Skeletal muscle tissue (tissue), 4 donors: ENCODE measurements around the gene STARD13. TPM values are rescaled to one million over a fixed set of nuclear protein-coding genes. Genes with fewer than 3 reads are reported as not detected.
"Not testable (repeated sequence)": the region's sequence is repeated elsewhere in the genome, so short reads cannot be mapped to it uniquely, and the experiment has no call there.

Experiments used
- H3K27ac ChIP-seq: one replicate; pipeline ENCODE4 v1.7.0; 2013; ENCODE audit warnings: mild to moderate bottlenecking, low read depth, low read length, inconsistent platforms
- H3K27me3 ChIP-seq, 3 donors: one replicate each; pipeline ENCODE4 v1.7.0; 2013; ENCODE audit warnings: low read length in 3 of 3; ENCODE audit not compliant: control insufficient read depth in 3 of 3, insufficient read depth in 3 of 3
- H3K36me3 ChIP-seq, 3 donors: one replicate each; pipeline ENCODE4 v1.7.0; 2013; ENCODE audit warnings: low read length in 3 of 3; ENCODE audit not compliant: control insufficient read depth in 3 of 3, insufficient read depth in 3 of 3
- H3K4me1 ChIP-seq, 3 donors: one replicate each; pipeline ENCODE4 v1.7.0; 2013; ENCODE audit warnings: low read length in 3 of 3, mild to moderate bottlenecking in 3 of 3; ENCODE audit not compliant: control insufficient read depth in 3 of 3, insufficient read depth in 3 of 3
- H3K4me3 ChIP-seq, 3 donors: one replicate each; pipeline ENCODE4 v1.7.0; 2013; ENCODE audit warnings: low read length in 3 of 3
- H3K9ac ChIP-seq, 3 donors: one replicate each; pipeline ENCODE4 v1.7.0; 2013; ENCODE audit warnings: low read length in 3 of 3, mild to moderate bottlenecking in 3 of 3, moderate library complexity in 2 of 3, low read depth in 1 of 3
- H3K9me3 ChIP-seq, 3 donors: one replicate each; pipeline ENCODE4 v1.7.0; 2013; ENCODE audit warnings: low read length in 3 of 3; ENCODE audit not compliant: control insufficient read depth in 3 of 3
- total RNA-seq: library from RNA; depleted of rRNA; stranded (reverse); fragments of >200 nt; gene quantifications from one replicate; pipeline ENCODE4 v1.2.3, GENCODE V29; 2014
- donor health status: Osteomylitis.

STARD13 gene
- total RNA-seq, 1 donor from 2014 or later = 30.3 TPM

DNA sequence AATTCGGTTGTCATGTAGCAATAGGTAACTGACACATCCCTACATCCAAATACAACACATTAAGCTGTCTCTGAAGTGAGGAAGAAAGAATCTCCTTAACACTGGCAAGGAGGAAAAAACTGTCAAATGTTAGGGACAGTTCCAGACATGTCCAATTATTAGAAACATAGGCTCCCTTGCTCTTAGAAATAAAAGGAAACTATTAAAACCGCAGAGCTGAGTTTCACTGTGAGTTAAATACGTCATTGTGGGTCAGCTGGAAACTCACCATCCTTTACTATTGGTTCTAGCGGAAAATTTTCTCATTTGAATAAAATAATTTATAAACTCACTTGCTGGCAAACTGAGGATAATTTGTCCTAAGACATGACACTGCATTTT lies 40.7 kb downstream of the STARD13 start:
- H3K36me3 ChIP-seq = no peaks in the 10 kb centered on the region
- no peaks in the 10 kb centered on the region for H3K27me3 ChIP-seq
- no peak overlapping the region for H3K9ac ChIP-seq
- H3K27ac ChIP-seq = no peak overlapping the region
- H3K4me1 ChIP-seq = no peaks in the 10 kb centered on the region
- H3K4me3 ChIP-seq = no peak overlapping the region
- H3K9me3 ChIP-seq = no peaks in the 10 kb centered on the region

GRCh38 chr13:33244210-33244906 lies 41.2 kb downstream of the STARD13 start:
- H3K9ac ChIP-seq = no peak overlapping the region
- H3K27me3 ChIP-seq = no peaks in the 10 kb centered on the region
- H3K36me3 ChIP-seq = no peaks in the 10 kb centered on the region
- H3K4me1 ChIP-seq = no peaks in the 10 kb centered on the region
- H3K27ac ChIP-seq = no peak overlapping the region
- H3K4me3 ChIP-seq = no peak overlapping the region
- H3K9me3 ChIP-seq = no peaks in the 10 kb centered on the region

- H3K4me1 ChIP-seq = no peaks in the 10 kb centered on the region
- H3K36me3 ChIP-seq = no peaks in the 10 kb centered on the region
- no peak overlapping the region for H3K27ac ChIP-seq
- H3K9ac ChIP-seq = no peak overlapping the region
- H3K27me3 ChIP-seq = no peaks in the 10 kb centered on the region
- H3K4me3 ChIP-seq = no peak overlapping the region
- no peaks in the 10 kb centered on the region for H3K9me3 ChIP-seq
Measured at GRCh38 chr13:33242984-33243617, 42.5 kb downstream of the STARD13 start.

DNA sequence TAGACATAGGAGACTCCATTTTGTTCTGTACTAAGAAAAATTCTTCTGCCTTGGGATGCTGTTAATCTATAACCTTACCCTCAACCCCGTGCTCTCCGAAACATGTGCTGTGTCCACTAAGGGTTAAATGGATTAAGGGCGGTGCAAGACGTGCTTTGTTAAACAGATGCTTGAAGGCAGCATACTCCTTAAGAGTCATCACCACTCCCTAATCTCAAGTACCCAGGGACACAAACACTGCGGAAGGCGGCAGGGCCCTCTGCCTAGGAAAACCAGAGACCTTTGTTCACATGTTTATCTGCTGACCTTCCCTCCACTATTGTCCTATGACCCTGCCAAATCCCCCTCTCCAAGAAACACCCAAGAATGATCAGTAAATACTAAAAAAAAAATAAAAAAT lies 43.2 kb downstream of the STARD13 start:
- H3K9me3 ChIP-seq, H3K36me3 ChIP-seq, H3K27ac ChIP-seq, H3K9ac ChIP-seq, H3K4me1 ChIP-seq, H3K4me3 ChIP-seq, H3K27me3 ChIP-seq: not testable (repeated sequence)

GRCh38 chr13:33236021-33236420 lies 49.5 kb downstream of the STARD13 start:
- no peak overlapping the region for H3K4me3 ChIP-seq
- no peak overlapping the region for H3K9ac ChIP-seq
- no peaks in the 10 kb centered on the region for H3K27me3 ChIP-seq
- no peak overlapping the region for H3K27ac ChIP-seq
- peaks cover 10 to 16% (median 14%) of the 10 kb centered on the region in 3 donors for H3K4me1 ChIP-seq
- H3K9me3 ChIP-seq = no peaks in the 10 kb centered on the region
- peaks cover 0 to 2% (median 0%) of the 10 kb centered on the region in 3 donors for H3K36me3 ChIP-seq

DNA sequence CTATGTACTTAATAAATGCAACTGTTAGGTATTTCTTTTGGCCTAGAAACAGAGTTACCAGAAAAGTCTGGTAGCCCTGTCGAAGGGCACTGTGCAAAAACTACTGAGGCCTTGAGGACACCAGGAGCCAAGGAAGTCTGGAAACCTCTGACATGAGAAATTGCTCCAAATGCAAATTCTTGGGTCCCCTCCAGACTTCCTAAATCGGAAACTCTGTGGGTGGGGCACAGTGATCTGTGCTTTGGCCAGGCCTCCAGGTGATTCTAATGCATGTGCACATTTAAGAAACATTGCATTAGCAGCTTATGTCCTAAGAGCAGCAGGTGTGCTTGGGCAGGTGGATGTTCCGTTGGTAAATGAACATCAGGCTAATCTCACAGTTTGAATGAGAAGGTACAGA lies 50.0 kb downstream of the STARD13 start:
- Histone ChIP-seq H3K36me3 (peaks cover 0 to 2% (median 0%) of the 10 kb centered on the region in 3 donors), H3K27ac (no peak overlapping the region), H3K4me1 (peaks cover 12 to 19% (median 17%) of the 10 kb centered on the region in 3 donors), H3K27me3 (no peaks in the 10 kb centered on the region), H3K9ac (no peak overlapping the region), H3K4me3 (no peak overlapping the region), H3K9me3 (no peaks in the 10 kb centered on the region)

GRCh38 chr13:33235078-33235477 lies 50.5 kb downstream of the STARD13 start:
- H3K27ac ChIP-seq = no peak overlapping the region

GRCh38 chr13:33233547-33233946 lies 52.0 kb downstream of the STARD13 start:
- H3K27me3 ChIP-seq = no peaks in the 10 kb centered on the region
- peaks cover 24 to 39% (median 29%) of the 10 kb centered on the region in 3 donors for H3K4me1 ChIP-seq

More at GRCh38 chr13:33235078-33235477, 50.5 kb downstream of the STARD13 start:
- Histone ChIP-seq H3K9me3 (no peaks in the 10 kb centered on the region), H3K4me1 (peaks cover 14 to 24% (median 19%) of the 10 kb centered on the region in 3 donors), H3K27me3 (no peaks in the 10 kb centered on the region), H3K9ac (no peak overlapping the region), H3K4me3 (no peak overlapping the region), H3K36me3 (peaks cover 0 to 2% (median 0%) of the 10 kb centered on the region in 3 donors)

DNA sequence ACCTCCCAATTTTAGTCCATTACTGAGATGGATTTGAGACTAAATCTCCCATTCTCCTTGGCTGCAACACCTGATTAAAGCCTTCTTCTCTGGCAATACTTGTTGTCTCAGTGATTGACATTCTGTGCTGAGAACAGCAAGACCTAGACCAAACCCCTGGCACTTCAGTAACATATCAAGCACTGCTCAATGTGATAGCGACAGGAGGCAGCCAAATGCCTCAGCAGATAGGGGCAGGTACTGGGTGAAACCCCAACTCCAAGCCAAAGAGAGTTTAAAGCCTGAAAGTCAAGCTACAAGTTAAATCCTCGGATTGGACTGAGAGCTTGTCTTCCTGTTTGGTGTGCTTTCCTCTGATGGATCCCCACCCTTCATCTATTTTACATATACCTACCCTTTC lies 52.7 kb downstream of the STARD13 start:
- no peaks in the 10 kb centered on the region for H3K27me3 ChIP-seq
- H3K9me3 ChIP-seq = no peaks in the 10 kb centered on the region
- no peak overlapping the region for H3K9ac ChIP-seq
- peaks cover 0 to 2% (median 0%) of the 10 kb centered on the region in 3 donors for H3K36me3 ChIP-seq
- peaks cover 26 to 44% (median 31%) of the 10 kb centered on the region in 3 donors for H3K4me1 ChIP-seq
- H3K27ac ChIP-seq = no peak overlapping the region
- H3K4me3 ChIP-seq = no peak overlapping the region

More at GRCh38 chr13:33233547-33233946, 52.0 kb downstream of the STARD13 start:
- Histone ChIP-seq H3K27ac (no peak overlapping the region), H3K9me3 (no peaks in the 10 kb centered on the region), H3K9ac (no peak overlapping the region), H3K4me3 (no peak overlapping the region), H3K36me3 (peaks cover 0 to 2% (median 0%) of the 10 kb centered on the region in 3 donors)

- Histone ChIP-seq H3K4me3 (no peak overlapping the region), H3K27ac (peak overlapping the region; percentile 48), H3K36me3 (peaks cover 0 to 2% (median 0%) of the 10 kb centered on the region in 3 donors), H3K9ac (no peak overlapping the region), H3K4me1 (peaks cover 32 to 54% (median 34%) of the 10 kb centered on the region in 3 donors), H3K9me3 (no peaks in the 10 kb centered on the region), H3K27me3 (no peaks in the 10 kb centered on the region)
Measured at GRCh38 chr13:33231339-33231738, 54.2 kb downstream of the STARD13 start.
